Psoas muscle (tissue), 8 donors: Measurements from ENCODE around the gene SLC5A8. TPM values are rescaled to one million over a fixed set of nuclear protein-coding genes. Genes with fewer than 3 reads are reported as not detected.

ENCODE experiments used
- ATAC-seq, 4 donors: fragments of 200-7000 bp; cut with Tn5 transposase; one replicate each; pipeline ENCODE4 v1.9.1; 2020; ENCODE audit warnings: moderate library complexity in 3 of 4, mild to moderate bottlenecking in 2 of 4
- DNase-seq, 2 donors: peaks; one replicate each; pipeline ENCODE4 v3.0.0-alpha.2; 2020
- H3K27ac ChIP-seq: fragments of 200-600 bp; one replicate; pipeline ENCODE4 v1.8.0; 2022
- H3K27me3 ChIP-seq, 3 donors: fragments of 200-600 bp in 1 of 3; one replicate each; pipeline versions ENCODE4 v1.6.1 to v1.8.0; 2013 to 2022; ENCODE audit warnings: low read length in 2 of 3, mild to moderate bottlenecking in 2 of 3, moderate library complexity in 1 of 3; ENCODE audit not compliant: insufficient read depth in 3 of 3
- H3K36me3 ChIP-seq, 2 donors: fragments of 200-600 bp in 1 of 2; one replicate each; pipeline versions ENCODE4 v1.6.1 to v1.8.0; 2013 to 2022; ENCODE audit warnings: low read depth in 1 of 2, mild to moderate bottlenecking in 1 of 2, moderate library complexity in 1 of 2; ENCODE audit not compliant: insufficient read depth in 1 of 2
- H3K4me1 ChIP-seq: fragments of 200-600 bp; one replicate; pipeline ENCODE4 v1.8.0; 2022
- H3K4me3 ChIP-seq: fragments of 200-600 bp; one replicate; pipeline ENCODE4 v1.8.0; 2022; ENCODE audit warnings: mild to moderate bottlenecking
- H3K9me3 ChIP-seq: fragments of 200-600 bp; one replicate; pipeline ENCODE4 v1.8.0; 2022
- CTCF ChIP-seq: fragments of 200-600 bp; IDR thresholded peaks from one replicate; pipeline ENCODE4 v1.8.0; 2022; ENCODE audit warnings: antibody characterized with exemption
- WGBS, 3 donors: extraction: QIAGEN DNeasy Blood & Tissue Kit; methylation state at CpG; one replicate each; pipeline versions ENCODE4 v1.1.6 to v1.1.7; 2013; 5-methylcytosine and 5-hydroxymethylcytosine counted together
- intact Hi-C, 2 donors: fragments of 100-400 bp; cut with DNase I; formaldehyde crosslinking; loops; one replicate each; pipeline versions ENCODE4 v1.11.0 to v1.14.2; 2022
- polyA plus RNA-seq, 3 donors: library from polyadenylated mRNA; stranded (reverse); fragments of 200-250 nt; gene quantifications; one replicate each; pipeline ENCODE4 v1.2.3, GENCODE V29; 2013
- total RNA-seq, 4 donors: library from RNA; stranded (reverse); fragmentation: NEBNext Ultra II Directional in 2 of 4; extraction: Animal tissue kit (Norgen Biotek cat#: 25700) in 2 of 4; gene quantifications; one replicate each; pipeline versions ENCODE4 v1.2.1 to v1.2.4, GENCODE V29; 2021 to 2023
- donor health status: healthy with polysubstance abuse.
- donor health status: DM: no; HTN: no; CAD: no; lungs with moderate emphysema.
- donor health status: Bipolar disorder and iron deficiency.
- donor health status: healthy.
- donor health status: DM: yes; HTN: yes; CAD: no.
- donor health status: DM: no; HTN: no; CAD: no.
- donor health status: DM: no; HTN: no; CAD: no.
- donor health status: DM: yes; HTN: yes; CAD: no.

The SLC5A8 gene
- total and polyA plus RNA-seq, 7 donors: not detected

GRCh38 chr12:101115326-101115725 lies 94.7 kb downstream of the SLC5A8 start:
- Histone ChIP-seq H3K4me3 (no peak overlapping the region), H3K27ac (no peak overlapping the region), H3K27me3 (no peaks in the 10 kb centered on the region), H3K36me3 (no peaks in the 10 kb centered on the region), H3K9me3 (no peaks in the 10 kb centered on the region), H3K4me1 (no peaks in the 10 kb centered on the region)
- no peak for DNase-seq
- intact Hi-C loops: no loop called here
- 67 to 71% (median 68%) methylated on average over 2 of the region's 2 CpGs for WGBS, 3 donors
- ATAC-seq: no peak
- TF ChIP-seq CTCF: no peak

- DNase-seq (no peak), ATAC-seq (no peak)
- intact Hi-C loops: no loop called here
- Histone ChIP-seq H3K9me3 (no peaks in the 10 kb centered on the region), H3K4me3 (no peak overlapping the region), H3K27ac (no peak overlapping the region), H3K4me1 (no peaks in the 10 kb centered on the region), H3K36me3 (no peaks in the 10 kb centered on the region), H3K27me3 (no peaks in the 10 kb centered on the region)
- WGBS, 3 donors: 90 to 96% (median 93%) methylated on average over 2 of the region's 2 CpGs
- TF ChIP-seq CTCF: no peak
Measured at GRCh38 chr12:101111441-101111840, 98.6 kb downstream of the SLC5A8 start.

- no peak for TF ChIP-seq CTCF
- Histone ChIP-seq H3K9me3 (no peaks in the 10 kb centered on the region), H3K36me3 (no peaks in the 10 kb centered on the region), H3K4me3 (no peak overlapping the region), H3K4me1 (no peaks in the 10 kb centered on the region), H3K27ac (no peak overlapping the region), H3K27me3 (no peaks in the 10 kb centered on the region)
- WGBS, 3 donors: 73 to 78% (median 77%) methylated on average over 3 of the region's 3 CpGs
- ATAC-seq (no peak), DNase-seq (no peak)
- intact Hi-C loops: no loop called here
Measured at GRCh38 chr12:101110866-101111265, 99.2 kb downstream of the SLC5A8 start.

GRCh38 chr12:101108130-101108529 lies 101.9 kb downstream of the SLC5A8 start:
- no peaks in the 10 kb centered on the region for H3K36me3 ChIP-seq
- no peaks in the 10 kb centered on the region for H3K27me3 ChIP-seq
- no peak overlapping the region for H3K4me3 ChIP-seq
- DNase-seq (no peak), ATAC-seq (no peak)
- H3K9me3 ChIP-seq: peaks cover 4% of the 10 kb centered on the region
- intact Hi-C loops: no loop called here
- no peak for TF ChIP-seq CTCF
- 89 to 94% (median 92%) methylated on average over 5 of the region's 5 CpGs for WGBS, 3 donors
- H3K4me1 ChIP-seq: no peaks in the 10 kb centered on the region
- no peak overlapping the region for H3K27ac ChIP-seq

DNA sequence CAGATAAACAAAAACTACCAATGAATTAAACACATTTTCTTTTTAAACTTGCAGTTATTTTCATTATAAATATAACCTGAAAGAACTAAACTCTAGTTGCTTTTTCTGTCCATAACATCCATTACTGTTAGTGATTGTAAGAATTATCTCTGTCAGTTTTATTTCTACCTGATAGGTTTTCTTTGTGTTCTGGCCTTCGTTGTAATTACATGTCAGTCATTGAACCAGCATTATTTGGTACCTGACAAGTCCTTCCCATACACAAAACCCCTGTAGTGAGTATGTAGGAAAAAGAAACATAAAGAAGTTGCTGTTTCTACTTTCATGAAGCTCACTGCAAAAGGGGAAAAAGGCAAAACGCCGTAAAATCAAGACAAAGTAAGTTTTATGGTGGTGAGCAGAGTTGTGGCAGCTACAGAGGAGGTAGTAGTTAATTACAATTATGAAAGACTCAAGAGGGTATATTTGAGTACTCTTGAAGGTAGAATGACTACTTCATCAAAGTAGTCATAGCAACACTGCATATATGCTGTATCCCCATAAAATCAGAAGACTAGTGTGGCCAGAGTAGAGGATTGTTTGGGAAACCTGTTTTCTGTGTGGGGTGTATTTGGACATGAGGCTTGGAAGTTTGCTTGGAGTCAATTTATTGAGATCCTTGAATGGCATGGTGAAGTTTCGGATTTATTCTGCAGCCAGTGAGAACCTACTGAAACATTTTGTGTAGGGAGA lies 102.8 kb downstream of the SLC5A8 start:
- no peak for ATAC-seq

More for the DNA sequence above, 102.8 kb downstream of the SLC5A8 start:
- WGBS, 3 donors: 78 to 82% (median 81%) methylated on average over 4 of the region's 4 CpGs
- no peak for TF ChIP-seq CTCF
- no peaks in the 10 kb centered on the region for H3K4me1 ChIP-seq
- intact Hi-C loops: no loop called here
- no peak overlapping the region for H3K27ac ChIP-seq
- no peaks in the 10 kb centered on the region for H3K27me3 ChIP-seq
- H3K9me3 ChIP-seq: peaks cover 4% of the 10 kb centered on the region
- no peak for DNase-seq
- no peak overlapping the region for H3K4me3 ChIP-seq
- no peaks in the 10 kb centered on the region for H3K36me3 ChIP-seq
